Transverse colon (tissue), 4 donors: ENCODE results near the gene NOP53. TPM values are rescaled to one million over a fixed set of nuclear protein-coding genes. Genes with fewer than 3 reads are reported as not detected.
A peak's percentile ranks its signal among the peaks of the same experiment; 100 is the strongest.

Source experiments
- DNase-seq: peaks from one replicate; pipeline ENCODE4 v3.0.0-alpha.2; 2019
- H3K27ac ChIP-seq, 4 donors: fragments of 200-600 bp; sonication (generic); 2 replicates each; pipeline ENCODE4 v1.5.1; 2016 to 2018; ENCODE audit warnings: inconsistent platforms in 4 of 4
- H3K27me3 ChIP-seq: fragments of 200-600 bp; sonication (generic); 2 replicates; pipeline ENCODE4 v1.5.1; 2017; ENCODE audit warnings: inconsistent platforms
- H3K36me3 ChIP-seq, 4 donors: fragments of 200-600 bp; sonication (generic); 2 replicates each; pipeline ENCODE4 v1.5.1; 2017 to 2019; ENCODE audit warnings: inconsistent platforms in 4 of 4
- H3K4me1 ChIP-seq, 4 donors: fragments of 200-600 bp; sonication (generic); 2 replicates each; pipeline ENCODE4 v1.5.1; 2017 to 2020; ENCODE audit warnings: inconsistent platforms in 4 of 4
- H3K4me3 ChIP-seq, 4 donors: fragments of 200-600 bp; sonication (generic); 1 replicate in 1 of 4; 2 replicates in 3 of 4; pipeline versions ENCODE4 v1.5.1 to v1.6.1; 2017 to 2019; ENCODE audit warnings: inconsistent platforms in 4 of 4
- H3K9me3 ChIP-seq, 2 donors: fragments of 200-600 bp; sonication (generic); 2 replicates each; pipeline ENCODE4 v1.5.1; 2017 to 2019; ENCODE audit warnings: inconsistent platforms in 2 of 2
- CTCF ChIP-seq, 5 experiments: fragments of 200-600 bp in 3 of 5; fragments of 450-650 bp in 2 of 5; sonication (generic) in 3 of 5; IDR thresholded peaks; 1 replicate in 2 of 5; 2 replicates in 3 of 5; pipeline ENCODE4 v1.5.1; 2016 to 2017; ENCODE audit warnings: antibody characterized with exemption in 5 of 5, inconsistent platforms in 3 of 5, mild to moderate bottlenecking in 2 of 5, moderate library complexity in 1 of 5
- EP300 ChIP-seq: sonication (generic); formaldehyde crosslinking; IDR thresholded peaks from one replicate; pipeline ENCODE4 v1.6.1; 2017; ENCODE audit warnings: antibody characterized with exemption, low read depth
- POLR2A ChIP-seq: fragments of 450-650 bp; IDR thresholded peaks from one replicate; pipeline ENCODE4 v1.6.1; 2016; ENCODE audit warnings: antibody characterized with exemption, mild to moderate bottlenecking, moderate library complexity
- POLR2AphosphoS5 ChIP-seq, 3 donors: sonication (generic); formaldehyde crosslinking; IDR thresholded peaks; one replicate each; pipeline ENCODE4 v1.6.1; 2016; ENCODE audit warnings: antibody characterized with exemption in 3 of 3
- WGBS, 2 donors: methylation state at CpG; one replicate each; pipeline ENCODE4 v1.1.5; 2018; ENCODE audit warnings: low coverage in 1 of 2; 5-methylcytosine and 5-hydroxymethylcytosine counted together
- in situ Hi-C, 4 donors: fragments of 200-750 bp; cut with MboI; loops; one replicate each; pipeline versions ENCODE4 v1.15.0 to v1.15.1; 2017; ENCODE audit warnings: low sequenced_read_pairs in 3 of 4, low pct_ligation_motif_present in 1 of 4, low pct_unique_long_range_greater_than_20kb in 1 of 4
- intact Hi-C: fragments of 100-400 bp; cut with DNase I; formaldehyde crosslinking; loops from one replicate; pipeline ENCODE4 v1.15.1; 2023; ENCODE audit warnings: low total_unique reads
- total RNA-seq, 4 donors: library from RNA; depleted of rRNA; stranded (reverse); fragments of >200 nt; gene quantifications; one replicate each; pipeline ENCODE4 v1.1.0, GENCODE V29; 2016

The NOP53 gene
- total RNA-seq, 4 donors from 2014 or later = 239 to 490 (median 364) TPM

GRCh38 chr19:47778049-47778953 is 33.0 kb downstream of the NOP53 start, which contains the start of gene SELENOW:
Gene SELENOW (plus strand): TSS chr19:47778703. CDS start chr19:47778786, 83 bp downstream.
- in situ Hi-C loops = no loop called here
- WGBS, 2 donors = 1% methylated on average over 53 of the region's 65 CpGs; no CpG with 5 or more reads in 1 of the 2 donors

GRCh38 chr19:47778954-47779351 is 33.6 kb downstream of the NOP53 start:
- H3K36me3 ChIP-seq = peaks cover 0 to 18% (median 2%) of the 10 kb centered on the region in 4 donors
- no peak for TF ChIP-seq POLR2A
- TF ChIP-seq CTCF (IDR thresholded peaks at IDR 0.05) = no peak
- TF ChIP-seq POLR2AphosphoS5 (IDR thresholded peaks at IDR 0.05) = no peak
- no peak for TF ChIP-seq EP300
- no peaks in the 10 kb centered on the region for H3K9me3 ChIP-seq
- 0 to 1% methylated on average over 2 to 20 of the region's 20 CpGs for WGBS, 2 donors
- peak overlapping the region; percentile 95 to 99 (median 96) for H3K27ac ChIP-seq
- no peaks in the 10 kb centered on the region for H3K27me3 ChIP-seq
- in situ Hi-C loops = no loop called here
- intact Hi-C loops = no loop called here
- peaks cover 14 to 58% (median 41%) of the 10 kb centered on the region in 4 donors for H3K4me1 ChIP-seq
- peak overlapping the region; percentile 76 to 95 (median 88) for H3K4me3 ChIP-seq
- DNase-seq = peak; percentile 45

More at GRCh38 chr19:47778049-47778953, 33.0 kb downstream of the NOP53 start, which contains the start of gene SELENOW:
- TF ChIP-seq POLR2AphosphoS5 (IDR thresholded peaks at IDR 0.05) (peak; percentile 98 to 99 (median 99)), CTCF (IDR thresholded peaks at IDR 0.05) (peak in 1 of 5 experiments; percentile 8), EP300 (no peak), POLR2A (peak; percentile 97)
- Histone ChIP-seq H3K36me3 (peaks cover 0 to 11% (median 0%) of the 10 kb centered on the region in 4 donors), H3K4me3 (peak within 1 kb of the TSS; percentile 76 to 95 (median 88)), H3K27me3 (no peaks in the 10 kb centered on the region), H3K27ac (peak within 1 kb of the TSS; percentile 95 to 99 (median 96)), H3K9me3 (no peaks in the 10 kb centered on the region), H3K4me1 (peaks cover 14 to 58% (median 40%) of the 10 kb centered on the region in 4 donors)
- peak; percentile 88 for DNase-seq
- intact Hi-C loops = no loop called here

- peak overlapping the region; percentile 95 to 99 (median 96) for H3K27ac ChIP-seq
- H3K4me1 ChIP-seq = peaks cover 14 to 58% (median 41%) of the 10 kb centered on the region in 4 donors
- H3K36me3 ChIP-seq = peaks cover 0 to 25% (median 5%) of the 10 kb centered on the region in 4 donors
- DNase-seq = peak; percentile 63
- in situ Hi-C loops (no loop called here), intact Hi-C loops (loop anchor here (10.0 kb wide), 1 partner anchor 265 kb away; the partner anchor contains the start of gene NAPA)
- H3K27me3 ChIP-seq = no peaks in the 10 kb centered on the region
- 20 to 29% methylated on average over 9 to 24 of the region's 24 CpGs for WGBS, 2 donors
- H3K4me3 ChIP-seq = peak overlapping the region; percentile 76 to 95 (median 88)
- no peaks in the 10 kb centered on the region for H3K9me3 ChIP-seq
- TF ChIP-seq POLR2AphosphoS5 (IDR thresholded peaks at IDR 0.05) = peak; percentile 50 to 73 (median 52)
- no peak for TF ChIP-seq EP300
- no peak for TF ChIP-seq CTCF (IDR thresholded peaks at IDR 0.05)
These were observed 34.3 kb downstream of the NOP53 start for GRCh38 chr19:47779524-47780214.

- in situ Hi-C loops = no loop called here
- intact Hi-C loops = loop anchor here (10.0 kb wide), 1 partner anchor 265 kb away; the partner anchor contains the start of gene NAPA
- WGBS, 2 donors = 52 to 69% methylated on average over 5 to 9 of the region's 9 CpGs
These were observed 34.8 kb downstream of the NOP53 start for GRCh38 chr19:47780215-47780551.

More at GRCh38 chr19:47780215-47780551, 34.8 kb downstream of the NOP53 start:
- Histone ChIP-seq H3K36me3 (peaks cover 0 to 29% (median 6%) of the 10 kb centered on the region in 4 donors), H3K27ac (peak overlapping the region; percentile 95 to 99 (median 96)), H3K9me3 (no peaks in the 10 kb centered on the region), H3K4me3 (peak overlapping the region; percentile 76 to 95 (median 88)), H3K27me3 (no peaks in the 10 kb centered on the region), H3K4me1 (peaks cover 14 to 58% (median 41%) of the 10 kb centered on the region in 4 donors)
- TF ChIP-seq EP300 (no peak), POLR2A (no peak), CTCF (IDR thresholded peaks at IDR 0.05) (no peak), POLR2AphosphoS5 (IDR thresholded peaks at IDR 0.05) (no peak)
- DNase-seq = no peak
